H9 (cell line): ENCODE measurements around the gene TMEM204. TPM values are rescaled to one million over a fixed set of nuclear protein-coding genes. Genes with fewer than 3 reads are reported as not detected.

Source experiments
- DNase-seq: peaks from one replicate; pipeline ENCODE4 v3.0.0-alpha.2; 2017
- H2AFZ ChIP-seq: one replicate; pipeline ENCODE4 v1.6.1; 2013; ENCODE audit warnings: mild to moderate bottlenecking, low read length, control low read depth, moderate library complexity
- H2AK5ac ChIP-seq: 2 replicates; pipeline ENCODE4 v1.6.1; 2013; ENCODE audit warnings: low read length, control low read depth, mixed read lengths; ENCODE audit not compliant: insufficient read length
- H2BK120ac ChIP-seq: one replicate; pipeline ENCODE4 v1.6.1; 2013; ENCODE audit warnings: low read depth, mild to moderate bottlenecking, low read length, control low read depth, inconsistent platforms; ENCODE audit not compliant: poor library complexity, severe bottlenecking
- H2BK12ac ChIP-seq: 2 replicates; pipeline ENCODE4 v1.6.1; 2013; ENCODE audit warnings: low read length, control low read depth, mixed read lengths, low read depth; ENCODE audit not compliant: insufficient read length
- H2BK15ac ChIP-seq: 2 replicates; pipeline ENCODE4 v1.6.1; 2013; ENCODE audit warnings: low read depth, low read length, control low read depth
- H2BK20ac ChIP-seq: one replicate; pipeline ENCODE4 v1.6.1; 2013; ENCODE audit warnings: low read depth, mild to moderate bottlenecking, low read length, control low read depth, inconsistent platforms; ENCODE audit not compliant: poor library complexity, severe bottlenecking
- H2BK5ac ChIP-seq: 2 replicates; pipeline ENCODE4 v1.6.1; 2013; ENCODE audit warnings: low read length, control low read depth, mixed read lengths; ENCODE audit not compliant: insufficient read length
- H3K14ac ChIP-seq: 2 replicates; pipeline ENCODE4 v1.6.1; 2013; ENCODE audit warnings: low read length, control low read depth; ENCODE audit not compliant: insufficient read depth
- H3K18ac ChIP-seq: 2 replicates; pipeline ENCODE4 v1.6.1; 2013; ENCODE audit warnings: low read depth, mild to moderate bottlenecking, mixed read lengths, low read length, control low read depth; ENCODE audit not compliant: insufficient read length
- H3K23ac ChIP-seq: 2 replicates; pipeline ENCODE4 v1.6.1; 2013; ENCODE audit warnings: low read length, control low read depth, mixed read lengths, low read depth; ENCODE audit not compliant: insufficient read length
- H3K23me2 ChIP-seq: 2 replicates; pipeline ENCODE4 v1.6.1; 2013; ENCODE audit warnings: low read depth, mild to moderate bottlenecking, mixed read lengths, low read length, control low read depth; ENCODE audit not compliant: insufficient read length, poor library complexity, severe bottlenecking
- H3K27ac ChIP-seq: 2 replicates; pipeline ENCODE4 v1.5.1; 2013; ENCODE audit warnings: low read length, control low read depth, mixed read lengths, low read depth; ENCODE audit not compliant: insufficient read length
- H3K27me3 ChIP-seq: 2 replicates; pipeline ENCODE4 v1.6.1; 2013; ENCODE audit warnings: low read length, control low read depth, inconsistent platforms; ENCODE audit not compliant: insufficient read depth
- H3K4ac ChIP-seq: 2 replicates; pipeline ENCODE4 v1.6.1; 2013; ENCODE audit warnings: low read depth, mild to moderate bottlenecking, control low read depth, inconsistent platforms, low read length, moderate library complexity
- H3K4me1 ChIP-seq: 2 replicates; pipeline ENCODE4 v1.6.1; 2013; ENCODE audit warnings: low read length, control low read depth, inconsistent platforms; ENCODE audit not compliant: insufficient read depth
- H3K4me2 ChIP-seq: 2 replicates; pipeline ENCODE4 v1.6.1; 2013; ENCODE audit warnings: low read length, control low read depth, mixed read lengths; ENCODE audit not compliant: insufficient read length, insufficient read depth
- H3K56ac ChIP-seq: 2 replicates; pipeline ENCODE4 v1.6.1; 2013; ENCODE audit warnings: low read depth, mild to moderate bottlenecking, mixed read lengths, low read length, control low read depth; ENCODE audit not compliant: insufficient read length
- H3K79me1 ChIP-seq: 2 replicates; pipeline ENCODE4 v1.6.1; 2013; ENCODE audit warnings: low read depth, mild to moderate bottlenecking, moderate library complexity, low read length, control low read depth, inconsistent platforms; ENCODE audit not compliant: insufficient read depth, poor library complexity, severe bottlenecking
- H3K79me2 ChIP-seq: 2 replicates; pipeline ENCODE4 v1.6.1; 2013; ENCODE audit warnings: low read length, control low read depth, inconsistent platforms; ENCODE audit not compliant: insufficient read depth
- H3K9ac ChIP-seq: 2 replicates; pipeline ENCODE4 v1.6.1; 2013; ENCODE audit warnings: low read length, control low read depth, mixed read lengths; ENCODE audit not compliant: insufficient read length; ENCODE audit errors: extremely low read depth
- H3K9me3 ChIP-seq: one replicate; pipeline ENCODE4 v1.6.1; 2013; ENCODE audit warnings: low read depth, low read length, inconsistent platforms; ENCODE audit not compliant: control insufficient read depth
- H3T11ph ChIP-seq: one replicate; pipeline ENCODE4 v1.6.1; 2013; ENCODE audit warnings: mild to moderate bottlenecking, low read length, control low read depth, inconsistent platforms
- H4K20me1 ChIP-seq: one replicate; pipeline ENCODE4 v1.6.1; 2013; ENCODE audit not compliant: control insufficient read depth, insufficient read length, insufficient read depth
- H4K5ac ChIP-seq: 2 replicates; pipeline ENCODE4 v1.6.1; 2013; ENCODE audit warnings: low read depth, mild to moderate bottlenecking, mixed read lengths, low read length, control low read depth; ENCODE audit not compliant: insufficient read length
- H4K8ac ChIP-seq: replicated peaks from 2 replicates; pipeline ENCODE4 v1.6.1; 2013; ENCODE audit warnings: low read length, control low read depth, mixed read lengths, low read depth; ENCODE audit not compliant: insufficient read length
- H4K91ac ChIP-seq: 2 replicates; pipeline ENCODE4 v1.6.1; 2013; ENCODE audit warnings: low read depth, mild to moderate bottlenecking, moderate library complexity, mixed read lengths, low read length, control low read depth; ENCODE audit not compliant: insufficient read length
- H3K27ac Mint-ChIP-seq, 3 experiments: 2 replicates in 2 of 3; 3 replicates in 1 of 3; pipeline ENCODE4 v1.8.0; 2020 to 2021; ENCODE audit warnings: mixed read lengths in 3 of 3, mild to moderate bottlenecking in 1 of 3, moderate library complexity in 1 of 3
- H3K27me3 Mint-ChIP-seq: 2 replicates; pipeline ENCODE4 v1.8.0; 2021; ENCODE audit warnings: low read depth, mild to moderate bottlenecking, moderate library complexity, mixed read lengths
- H3K36me3 Mint-ChIP-seq, 3 experiments: 2 replicates in 2 of 3; 3 replicates in 1 of 3; pipeline ENCODE4 v1.8.0; 2020 to 2021; ENCODE audit warnings: low read depth in 3 of 3, mixed read lengths in 3 of 3; ENCODE audit not compliant: insufficient read depth in 1 of 3
- H3K4me1 Mint-ChIP-seq, 2 experiments: 2 replicates each; pipeline ENCODE4 v1.8.0; 2020; ENCODE audit warnings: mixed read lengths in 2 of 2
- H3K4me3 Mint-ChIP-seq, 2 experiments: 2 replicates in 1 of 2; 3 replicates in 1 of 2; pipeline ENCODE4 v1.8.0; 2020 to 2021; ENCODE audit warnings: mild to moderate bottlenecking in 2 of 2, mixed read lengths in 2 of 2, moderate library complexity in 1 of 2
- H3K9me3 Mint-ChIP-seq, 2 experiments: 2 replicates in 1 of 2; 3 replicates in 1 of 2; pipeline ENCODE4 v1.8.0; 2020; ENCODE audit warnings: mild to moderate bottlenecking in 2 of 2, mixed read lengths in 2 of 2, moderate library complexity in 1 of 2
- WGBS: extraction: QIAGEN DNeasy Blood & Tissue Kit; methylation state at CpG from one replicate; pipeline ENCODE4 v1.1.7; 2013; ENCODE audit warnings: missing lambda C conversion rate, low lambda C conversion rate, mixed read lengths; ENCODE audit not compliant: insufficient read length; ENCODE audit errors: extremely low coverage; 5-methylcytosine and 5-hydroxymethylcytosine counted together
- total RNA-seq: library from RNA; stranded (reverse); gene quantifications from 2 replicates; pipeline ENCODE4 v1.2.1, GENCODE V29; 2021
- TF ChIP-seq, protein P1 (sequence below): fragments of 200-600 bp; sonication (generic); conservative IDR thresholded peaks from 3 replicates; pipeline ENCODE4 v1.8.0; 2021; ENCODE audit warnings: antibody characterized with exemption, mild to moderate bottlenecking

TMEM204 gene
- total RNA-seq, 1 experiment from 2014 or later, result not detected

DNA sequence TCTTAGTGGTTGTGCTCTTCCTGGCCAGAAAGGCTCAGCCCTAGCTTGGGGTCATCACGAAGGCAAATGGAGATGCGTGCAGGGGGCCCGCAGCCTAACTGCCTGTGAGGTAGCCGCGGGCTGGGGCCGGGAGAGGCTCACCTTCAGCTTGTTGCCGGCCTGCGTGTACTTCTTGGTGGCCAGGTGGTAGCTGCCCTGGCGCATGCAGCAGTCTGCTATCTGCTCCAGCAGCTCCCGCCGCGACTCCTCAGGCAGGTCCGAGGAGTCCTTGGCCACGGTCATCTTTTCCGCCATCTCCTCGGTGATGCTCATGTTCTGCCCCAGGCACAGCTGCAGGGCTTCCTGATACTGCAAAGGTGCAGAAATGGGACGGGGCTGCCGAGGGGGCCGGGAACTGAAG, 13.0 kb upstream of the TMEM204 start:
- TF ChIP-seq, protein P1, sequence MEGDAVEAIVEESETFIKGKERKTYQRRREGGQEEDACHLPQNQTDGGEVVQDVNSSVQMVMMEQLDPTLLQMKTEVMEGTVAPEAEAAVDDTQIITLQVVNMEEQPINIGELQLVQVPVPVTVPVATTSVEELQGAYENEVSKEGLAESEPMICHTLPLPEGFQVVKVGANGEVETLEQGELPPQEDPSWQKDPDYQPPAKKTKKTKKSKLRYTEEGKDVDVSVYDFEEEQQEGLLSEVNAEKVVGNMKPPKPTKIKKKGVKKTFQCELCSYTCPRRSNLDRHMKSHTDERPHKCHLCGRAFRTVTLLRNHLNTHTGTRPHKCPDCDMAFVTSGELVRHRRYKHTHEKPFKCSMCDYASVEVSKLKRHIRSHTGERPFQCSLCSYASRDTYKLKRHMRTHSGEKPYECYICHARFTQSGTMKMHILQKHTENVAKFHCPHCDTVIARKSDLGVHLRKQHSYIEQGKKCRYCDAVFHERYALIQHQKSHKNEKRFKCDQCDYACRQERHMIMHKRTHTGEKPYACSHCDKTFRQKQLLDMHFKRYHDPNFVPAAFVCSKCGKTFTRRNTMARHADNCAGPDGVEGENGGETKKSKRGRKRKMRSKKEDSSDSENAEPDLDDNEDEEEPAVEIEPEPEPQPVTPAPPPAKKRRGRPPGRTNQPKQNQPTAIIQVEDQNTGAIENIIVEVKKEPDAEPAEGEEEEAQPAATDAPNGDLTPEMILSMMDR, result no peak
- no peak overlapping the region for H3K23ac ChIP-seq
- H2BK12ac ChIP-seq, result no peak overlapping the region
- H3K27ac ChIP-seq, result no peak overlapping the region
- no peak overlapping the region for H3T11ph ChIP-seq
- H3K79me2 ChIP-seq, result no peaks in the 10 kb centered on the region
- H3K9me3 ChIP-seq, result no peaks in the 10 kb centered on the region
- Mint-ChIP-seq H3K36me3 (peaks cover 0 to 11% (median 1%) of the 10 kb centered on the region in 3 experiments; a peak in 3 of 7 replicates), H3K27me3 (no peaks in the 10 kb centered on the region), H3K4me3 (no peak overlapping the region), H3K4me1 (no peaks in the 10 kb centered on the region), H3K27ac (0 out of 7 replicates have a peak overlapping the region, but pooled peaks of 1 of the 3 experiments have one; percentile 15), H3K9me3 (no peaks in the 10 kb centered on the region; a peak in 1 of 5 replicates)
- H4K8ac ChIP-seq, result no peak overlapping the region
- no CpG with 5 or more reads among the region's 19 CpGs for WGBS
- no peak overlapping the region for H2BK15ac ChIP-seq
- H4K20me1 ChIP-seq, result no peaks in the 10 kb centered on the region
- H3K79me1 ChIP-seq, result no peaks in the 10 kb centered on the region
- H3K27me3 ChIP-seq, result no peaks in the 10 kb centered on the region
- H3K56ac ChIP-seq, result no peak overlapping the region
- no peak overlapping the region for H2BK20ac ChIP-seq
- no peak overlapping the region for H3K4ac ChIP-seq
- H2BK120ac ChIP-seq, result no peak overlapping the region
- H4K91ac ChIP-seq, result no peak overlapping the region
- H2AFZ ChIP-seq, result no peak overlapping the region
- H2BK5ac ChIP-seq, result no peak overlapping the region
- H3K4me2 ChIP-seq, result no peak overlapping the region
- no peak overlapping the region for H3K18ac ChIP-seq
- no peak overlapping the region for H3K14ac ChIP-seq
- no peak overlapping the region for H2AK5ac ChIP-seq
- no peaks in the 10 kb centered on the region for H3K4me1 ChIP-seq
- no peak overlapping the region for H4K5ac ChIP-seq
- no peaks in the 10 kb centered on the region for H3K23me2 ChIP-seq
- no peak overlapping the region for H3K9ac ChIP-seq
- DNase-seq, result no peak
